ENCODE results near the gene FNIP2. TPM values are rescaled to one million over a fixed set of nuclear protein-coding genes. Genes with fewer than 3 reads are reported as not detected.
"Not testable (repeated sequence)": the region's sequence is repeated elsewhere in the genome, so short reads cannot be mapped to it uniquely, and the experiment has no call there.

The FNIP2 gene
- total and polyA plus RNA-seq, 2 experiments from 2014 or later: 1.8 to 22.4 TPM

DNA sequence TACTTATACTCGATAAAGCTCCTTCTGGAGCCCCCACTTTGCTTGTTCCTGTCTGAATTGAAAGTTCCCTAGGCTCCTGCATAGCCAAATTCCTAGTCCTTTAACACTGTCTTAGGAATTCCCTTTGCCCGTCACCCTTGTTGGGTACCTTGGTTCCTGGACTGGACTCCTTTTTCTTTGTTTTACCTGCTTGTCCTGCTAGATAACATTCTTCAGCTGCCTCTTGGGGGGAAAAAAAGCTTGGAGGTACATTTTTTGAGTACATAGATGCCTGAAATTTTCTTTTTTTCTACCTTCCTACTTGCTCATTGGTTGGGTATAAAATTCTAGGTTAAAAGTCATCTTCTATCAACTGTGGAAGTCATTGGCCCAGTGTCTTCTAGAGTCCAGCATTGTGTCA lies 179.2 kb downstream of the FNIP2 start:
- no peak overlapping the region for H3K27ac ChIP-seq
- DNase-seq: no peak
- H3K27me3 ChIP-seq (replicated peaks; ENCODE audit: insufficient read depth): no peaks in the 10 kb centered on the region
- in situ Hi-C loops (cut with MboI): no loop called here
- H3K4me3 ChIP-seq: no peak overlapping the region
- no peak overlapping the region for H2AFZ ChIP-seq
- 90 to 98% methylated on average over 2 of the region's 2 CpGs for WGBS, 2 experiments (ENCODE audit: low coverage in 1 of 2, low lambda C conversion rate in 2 of 2, missing lambda C conversion rate in 2 of 2)
- TF ChIP-seq EZH2phosphoT487 (IDR thresholded peaks at IDR 0.05; ENCODE audit: insufficient read depth, low read depth): no peak
- no peaks in the 10 kb centered on the region for H4K20me1 ChIP-seq (ENCODE audit: insufficient read depth)
- H3K4me1 ChIP-seq (ENCODE audit: insufficient read depth): no peaks in the 10 kb centered on the region
- H3K4me2 ChIP-seq (ENCODE audit: unreplicated experiment): no peak overlapping the region
- H3F3A ChIP-seq (ENCODE audit: insufficient read depth): no peaks in the 10 kb centered on the region
- no peak overlapping the region for H3K9ac ChIP-seq
- H3K79me2 ChIP-seq (ENCODE audit: insufficient read depth): no peaks in the 10 kb centered on the region
- H3K9me2 ChIP-seq (ENCODE audit: insufficient read depth): no peaks in the 10 kb centered on the region
- no peaks in the 10 kb centered on the region for H3K9me3 ChIP-seq (ENCODE audit: low read depth)
- no peaks in the 10 kb centered on the region for H3K36me3 ChIP-seq (ENCODE audit: low read depth)

DNA sequence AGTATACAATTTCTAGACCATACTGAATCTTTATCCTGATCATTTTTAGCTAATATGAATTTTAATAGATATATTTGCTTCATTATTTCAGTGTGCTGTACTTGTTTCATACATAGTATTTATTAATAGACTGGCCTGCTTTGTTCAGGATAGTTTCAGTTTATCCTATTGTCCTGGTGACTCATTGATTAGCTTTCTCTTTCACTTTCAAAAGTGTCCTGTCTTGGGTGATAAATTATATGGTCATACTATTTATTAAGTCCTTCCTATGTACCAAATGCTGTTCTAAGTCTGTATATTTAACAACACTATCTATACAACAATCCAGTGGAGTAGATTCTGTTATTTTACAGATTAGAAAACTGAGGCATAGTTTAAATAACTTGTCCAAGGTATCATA lies 180.3 kb downstream of the FNIP2 start:
- Histone ChIP-seq H3K4me2 (ENCODE audit: unreplicated experiment) (peak overlapping the region; percentile 30), H3K36me3 (ENCODE audit: low read depth) (no peaks in the 10 kb centered on the region), H3K9me3 (ENCODE audit: low read depth) (no peaks in the 10 kb centered on the region), H3K27ac (no peak overlapping the region), H2AFZ (0 out of 2 replicates have a peak overlapping the region, but pooled peaks have one; percentile 26), H3K9ac (no peak overlapping the region), H4K20me1 (ENCODE audit: insufficient read depth) (no peaks in the 10 kb centered on the region), H3F3A (ENCODE audit: insufficient read depth) (no peaks in the 10 kb centered on the region), H3K4me1 (ENCODE audit: insufficient read depth) (no peaks in the 10 kb centered on the region), H3K9me2 (ENCODE audit: insufficient read depth) (no peaks in the 10 kb centered on the region), H3K4me3 (0 out of 2 replicates have a peak overlapping the region, but pooled peaks have one; percentile 16), H3K79me2 (ENCODE audit: insufficient read depth) (no peaks in the 10 kb centered on the region), H3K27me3 (replicated peaks; ENCODE audit: insufficient read depth) (no peaks in the 10 kb centered on the region)
- peak; percentile 56 for DNase-seq
- in situ Hi-C loops (cut with MboI): no loop called here
- TF ChIP-seq EZH2 (IDR thresholded peaks at IDR 0.05; ENCODE audit: insufficient read depth, poor library complexity, severe bottlenecking) (no peak), EZH2phosphoT487 (IDR thresholded peaks at IDR 0.05; ENCODE audit: insufficient read depth, low read depth) (no peak)

DNA sequence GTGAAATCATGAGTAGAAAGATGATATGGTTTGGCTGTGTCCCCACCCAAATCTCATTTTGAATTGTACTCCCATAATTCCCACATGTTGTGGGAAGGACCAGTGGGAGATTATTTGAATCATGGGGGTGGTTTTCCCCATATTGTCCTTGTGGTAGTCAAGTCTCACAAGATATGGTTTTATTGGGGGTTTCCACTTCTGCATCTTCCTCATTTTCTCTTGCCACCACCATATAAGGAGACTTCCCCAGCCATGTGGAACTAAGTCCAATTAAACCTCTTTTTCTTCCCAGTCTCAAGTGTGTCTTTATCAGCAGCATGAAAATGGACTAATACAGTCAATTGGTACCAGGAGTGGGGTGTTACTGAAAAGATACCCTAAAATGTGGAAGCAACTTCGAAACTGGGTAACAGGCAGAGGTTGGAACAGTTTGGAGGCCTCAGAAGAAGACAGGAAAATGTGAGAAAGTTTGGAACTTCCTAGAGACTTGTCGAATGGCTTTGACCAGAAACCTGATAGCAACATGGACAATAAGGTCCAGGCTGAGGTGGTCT lies 183.5 kb downstream of the FNIP2 start:
- DNase-seq; in situ Hi-C loops (cut with MboI); H3K9me3 ChIP-seq (ENCODE audit: low read depth); H4K20me1 ChIP-seq (ENCODE audit: insufficient read depth); H3F3A ChIP-seq (ENCODE audit: insufficient read depth); H2AFZ ChIP-seq; H3K79me2 ChIP-seq (ENCODE audit: insufficient read depth); H3K4me1 ChIP-seq (ENCODE audit: insufficient read depth); H3K9me2 ChIP-seq (ENCODE audit: insufficient read depth); H3K27me3 ChIP-seq (replicated peaks; ENCODE audit: insufficient read depth); H3K4me2 ChIP-seq (ENCODE audit: unreplicated experiment); H3K27ac ChIP-seq; H3K4me3 ChIP-seq; H3K36me3 ChIP-seq (ENCODE audit: low read depth); H3K9ac ChIP-seq: not testable (repeated sequence)
- 59 to 69% methylated on average over 2 of the region's 2 CpGs for WGBS, 2 experiments (ENCODE audit: low coverage in 1 of 2, low lambda C conversion rate in 2 of 2, missing lambda C conversion rate in 2 of 2)

DNA sequence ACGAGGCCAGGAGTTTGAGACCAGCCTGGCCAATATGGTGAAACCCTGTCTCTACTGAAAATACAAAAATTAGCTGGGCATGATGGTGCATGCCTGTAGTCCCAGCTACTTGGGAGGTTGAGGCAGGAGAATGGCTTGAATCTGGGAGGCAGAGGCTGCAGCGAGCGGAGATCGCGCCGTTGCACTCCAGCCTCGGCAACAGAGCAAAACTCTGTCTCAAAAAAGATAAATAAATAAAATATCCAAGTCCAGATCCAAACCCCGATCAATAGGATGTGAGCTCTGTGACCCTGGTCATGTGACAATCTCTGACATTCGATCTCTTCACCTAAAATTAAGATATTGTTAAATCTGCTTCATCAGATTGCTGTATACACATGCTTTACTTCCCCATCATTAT lies 187.5 kb downstream of the FNIP2 start:
- in situ Hi-C loops (cut with MboI); H3K4me2 ChIP-seq (ENCODE audit: unreplicated experiment): not testable (repeated sequence)

DNA sequence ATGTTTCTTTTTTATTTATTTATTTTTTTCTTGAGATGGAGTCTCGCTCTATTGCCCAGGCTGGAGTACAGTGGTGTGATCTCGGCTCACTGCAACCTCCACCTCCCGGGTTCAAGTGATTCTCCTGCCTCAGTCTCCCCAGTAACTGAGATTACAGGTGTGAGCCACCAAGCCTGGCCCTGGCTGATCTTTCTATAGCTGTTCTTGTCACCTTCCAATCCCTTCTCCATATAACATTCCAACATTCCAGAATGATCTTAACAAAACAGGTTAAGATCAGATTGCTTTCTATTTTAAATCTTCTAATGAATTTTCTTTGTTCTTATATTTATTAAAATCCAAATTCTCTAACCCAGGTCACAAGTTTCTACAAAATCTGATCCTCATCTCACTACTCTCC lies 188.1 kb downstream of the FNIP2 start:
- H3K27ac ChIP-seq; H3F3A ChIP-seq (ENCODE audit: insufficient read depth); H3K27me3 ChIP-seq (replicated peaks; ENCODE audit: insufficient read depth); H3K36me3 ChIP-seq (ENCODE audit: low read depth); H3K9me3 ChIP-seq (ENCODE audit: low read depth); DNase-seq; H3K9ac ChIP-seq; H3K4me3 ChIP-seq; H3K4me1 ChIP-seq (ENCODE audit: insufficient read depth); H4K20me1 ChIP-seq (ENCODE audit: insufficient read depth); H3K79me2 ChIP-seq (ENCODE audit: insufficient read depth); H2AFZ ChIP-seq; H3K9me2 ChIP-seq (ENCODE audit: insufficient read depth); H3K4me2 ChIP-seq (ENCODE audit: unreplicated experiment); in situ Hi-C loops (cut with MboI): not testable (repeated sequence)
- WGBS, 2 experiments (ENCODE audit: low coverage in 1 of 2, low lambda C conversion rate in 2 of 2, missing lambda C conversion rate in 2 of 2): 85 to 94% methylated on average over 3 of the region's 3 CpGs

More for the DNA sequence above, 187.5 kb downstream of the FNIP2 start:
- H3K9me2 ChIP-seq (ENCODE audit: insufficient read depth); H3K27ac ChIP-seq; H3K9ac ChIP-seq; H3K79me2 ChIP-seq (ENCODE audit: insufficient read depth); H3K9me3 ChIP-seq (ENCODE audit: low read depth); H2AFZ ChIP-seq; H3K36me3 ChIP-seq (ENCODE audit: low read depth); H3K27me3 ChIP-seq (replicated peaks; ENCODE audit: insufficient read depth); DNase-seq; H3K4me3 ChIP-seq; H3K4me1 ChIP-seq (ENCODE audit: insufficient read depth); H3F3A ChIP-seq (ENCODE audit: insufficient read depth); H4K20me1 ChIP-seq (ENCODE audit: insufficient read depth): not testable (repeated sequence)
- 96 to 98% methylated on average over 9 of the region's 9 CpGs for WGBS, 2 experiments (ENCODE audit: low coverage in 1 of 2, low lambda C conversion rate in 2 of 2, missing lambda C conversion rate in 2 of 2)

Small RNAs within 50 kb of the gene (small RNA-seq; reads per million reads assigned to genes)
- not detected for gene RF00157 (ENCODE audit: low read depth, low replicate concordance)
- not detected for gene RNU6-128P (ENCODE audit: low read depth, low replicate concordance)

Other genes with a start within 250 kb of the FNIP2 start
- 2.9 and 3.1 TPM in 2 replicates for gene RXFP1, start 247.1 kb upstream of the FNIP2 start, total RNA-seq (2014; rRNA removed; shearing (Covaris generic))
- 1.1 and 1.2 TPM in 2 replicates for gene RXFP1, start 247.1 kb upstream of the FNIP2 start, polyA plus RNA-seq (2016; fragmentation: Nextera tagmentation; extraction: Ambion mirVana)
- 12.4 and 19.5 TPM in 2 replicates for gene C4orf46, start 97.1 kb upstream of the FNIP2 start, total RNA-seq (2014; rRNA removed; shearing (Covaris generic))
- gene C4orf46, start 97.1 kb upstream of the FNIP2 start, polyA plus RNA-seq (2016; fragmentation: Nextera tagmentation; extraction: Ambion mirVana): 13.3 and 14.1 TPM in 2 replicates
- gene ETFDH, start 96.7 kb upstream of the FNIP2 start, total RNA-seq (2014; rRNA removed; shearing (Covaris generic)): 18.5 and 26.4 TPM in 2 replicates
- 24.1 and 25.6 TPM in 2 replicates for gene ETFDH, start 96.7 kb upstream of the FNIP2 start, polyA plus RNA-seq (2016; fragmentation: Nextera tagmentation; extraction: Ambion mirVana)
- 19.2 and 29.1 TPM in 2 replicates for gene PPID, start 45.6 kb upstream of the FNIP2 start, total RNA-seq (2014; rRNA removed; shearing (Covaris generic))
- 37.0 and 41.0 TPM in 2 replicates for gene PPID, start 45.6 kb upstream of the FNIP2 start, polyA plus RNA-seq (2016; fragmentation: Nextera tagmentation; extraction: Ambion mirVana)